Kidney (tissue), 14 donors: ENCODE measurements around the gene MIS18BP1. TPM values are rescaled to one million over a fixed set of nuclear protein-coding genes. Genes with fewer than 3 reads are reported as not detected.

Source experiments
- DNase-seq, 5 donors: peaks; one replicate each; pipeline ENCODE4 v3.0.0-alpha.2; 2013 to 2020
- FAIRE-seq: peaks from 2 replicates; lab custom pipeline; 2012; peaks lifted over from hg19 to GRCh38; lab: Jason Lieb, UNC
- H3K27ac ChIP-seq, 2 donors: one replicate each; pipeline ENCODE4 v1.7.0; 2013; ENCODE audit warnings: low read depth in 2 of 2, low read length in 2 of 2, inconsistent platforms in 1 of 2
- H3K27me3 ChIP-seq: one replicate; pipeline ENCODE4 v1.7.1; 2013; ENCODE audit warnings: low read length, inconsistent platforms; ENCODE audit not compliant: control insufficient read depth, insufficient read depth
- H3K36me3 ChIP-seq, 3 donors: one replicate each; pipeline versions ENCODE4 v1.7.0 to v1.7.1; 2013; ENCODE audit warnings: low read length in 3 of 3, control low read depth in 1 of 3, inconsistent platforms in 1 of 3; ENCODE audit not compliant: insufficient read depth in 3 of 3, control insufficient read depth in 2 of 3
- H3K4me1 ChIP-seq, 3 donors: one replicate each; pipeline versions ENCODE4 v1.7.0 to v1.7.1; 2013; ENCODE audit warnings: low read length in 3 of 3, inconsistent platforms in 1 of 3, low read depth in 1 of 3; ENCODE audit not compliant: control insufficient read depth in 2 of 3, insufficient read depth in 2 of 3
- H3K4me3 ChIP-seq, 3 donors: one replicate each; pipeline versions ENCODE4 v1.7.0 to v1.8.1; 2013; ENCODE audit warnings: low read length in 3 of 3, control low read depth in 1 of 3, inconsistent platforms in 1 of 3
- H3K9ac ChIP-seq, 3 donors: one replicate each; pipeline versions ENCODE4 v1.7.0 to v1.7.1; 2013; ENCODE audit warnings: low read length in 3 of 3, control low read depth in 1 of 3, inconsistent platforms in 1 of 3
- H3K9me3 ChIP-seq, 3 donors: one replicate each; pipeline versions ENCODE4 v1.7.0 to v1.7.1; 2013; ENCODE audit warnings: low read length in 3 of 3, control low read depth in 1 of 3, inconsistent platforms in 1 of 3; ENCODE audit not compliant: control insufficient read depth in 2 of 3, insufficient read depth in 1 of 3
- CTCF ChIP-seq: IDR thresholded peaks from 3 replicates; pipeline ENCODE4 v1.5.1; 2012; ENCODE audit warnings: mild to moderate bottlenecking, moderate library complexity, borderline replicate concordance; ENCODE audit not compliant: insufficient read depth; ENCODE audit errors: extremely low read depth
- intact Hi-C: fragments of 100-400 bp; cut with DNase I; formaldehyde crosslinking; loops from one replicate; pipeline ENCODE4 v1.11.1; 2022
- polyA plus RNA-seq: library from polyadenylated mRNA; stranded (reverse); fragments of 350-450 nt; fragmentation: Illumina TruSeq; extraction: RNeasy Lipid Tissue Mini Kit (QIAGEN cat#74804); gene quantifications from one replicate; pipeline ENCODE4 v1.2.3, GENCODE V29; 2014; ENCODE audit warnings: low read depth, low replicate concordance; ENCODE audit not compliant: insufficient read depth
- total RNA-seq: library from RNA; stranded (reverse); fragmentation: NEBNext Ultra II Directional; extraction: Animal tissue kit (Norgen Biotek cat#: 25700); gene quantifications from one replicate; pipeline ENCODE4 v1.2.1, GENCODE V29; 2021
- donor health status: control.
- donor health status: control.
- donor health status: control.
- donor health status: control.
- donor health status: control.
- donor health status: DM: yes; HTN: yes; CAD: no.
- donor health status: Normal renal cell carcinoma (clear cell type).

The MIS18BP1 gene
- total and polyA plus RNA-seq, 2 donors from 2014 or later = 3.7 to 17.9 TPM

GRCh38 chr14:45201905-45202304 is 51.1 kb downstream of the MIS18BP1 start:
- no peak for FAIRE-seq
- Histone ChIP-seq H3K9me3 (no peaks in the 10 kb centered on the region), H3K27ac (no peak overlapping the region), H3K4me1 (no peaks in the 10 kb centered on the region), H3K36me3 (peaks cover 0 to 11% (median 2%) of the 10 kb centered on the region in 3 donors), H3K27me3 (no peaks in the 10 kb centered on the region), H3K9ac (no peak overlapping the region), H3K4me3 (no peak overlapping the region)
- intact Hi-C loops = no loop called here
- no peak for TF ChIP-seq CTCF
- peak in 1 of 5 donors; percentile 7 for DNase-seq

DNA sequence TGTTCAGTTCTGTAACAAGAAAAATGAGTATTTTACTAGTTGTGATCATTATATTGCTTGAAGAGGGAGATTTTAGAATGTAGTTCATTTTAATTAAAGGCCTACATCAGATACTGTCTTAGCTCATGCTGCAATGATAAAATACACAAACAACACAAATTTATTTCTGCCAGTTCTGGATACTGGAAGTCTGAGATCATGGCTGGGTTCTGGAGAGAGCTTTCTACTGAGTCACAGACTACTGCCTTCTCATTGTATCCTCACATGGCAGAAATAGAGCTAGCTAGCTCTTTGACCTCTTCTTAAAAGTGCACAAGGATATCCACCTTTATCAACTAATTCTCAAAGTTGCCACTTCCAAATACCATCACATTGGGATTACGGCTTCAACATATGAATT is 53.8 kb downstream of the MIS18BP1 start:
- no peak for FAIRE-seq
- no peaks in the 10 kb centered on the region for H3K4me1 ChIP-seq
- H3K27me3 ChIP-seq = no peaks in the 10 kb centered on the region
- no peak overlapping the region for H3K9ac ChIP-seq
- no peak overlapping the region for H3K4me3 ChIP-seq
- TF ChIP-seq CTCF = no peak
- no peak overlapping the region for H3K27ac ChIP-seq
- intact Hi-C loops = no loop called here
- no peaks in the 10 kb centered on the region for H3K9me3 ChIP-seq
- H3K36me3 ChIP-seq = peaks cover 0 to 2% (median 0%) of the 10 kb centered on the region in 3 donors
- DNase-seq = no peak

DNA sequence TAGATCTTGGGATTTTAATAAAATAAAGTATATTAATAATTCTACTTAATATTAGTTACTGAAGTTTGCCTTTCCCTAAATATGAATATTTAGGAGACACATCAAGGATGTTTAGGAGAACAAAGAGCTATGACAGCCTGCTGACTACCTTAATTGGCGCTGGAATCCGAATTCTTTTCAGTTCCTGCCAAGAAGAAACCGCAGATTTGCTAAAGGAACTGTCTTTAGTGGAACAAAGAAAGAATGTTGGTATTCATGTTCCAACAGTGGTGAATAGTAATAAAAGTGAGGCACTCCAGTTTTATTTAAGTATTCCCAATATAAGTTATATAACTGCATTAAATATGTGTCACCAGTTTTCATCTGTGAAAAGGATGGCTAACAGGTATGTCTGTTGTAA is 54.5 kb downstream of the MIS18BP1 start:
- FAIRE-seq (no peak), DNase-seq (no peak)
- intact Hi-C loops = no loop called here
- Histone ChIP-seq H3K27ac (no peak overlapping the region), H3K9ac (no peak overlapping the region), H3K4me3 (no peak overlapping the region), H3K27me3 (no peaks in the 10 kb centered on the region), H3K4me1 (no peaks in the 10 kb centered on the region), H3K36me3 (peaks cover 0 to 2% (median 0%) of the 10 kb centered on the region in 3 donors), H3K9me3 (no peaks in the 10 kb centered on the region)
- TF ChIP-seq CTCF = no peak

DNA sequence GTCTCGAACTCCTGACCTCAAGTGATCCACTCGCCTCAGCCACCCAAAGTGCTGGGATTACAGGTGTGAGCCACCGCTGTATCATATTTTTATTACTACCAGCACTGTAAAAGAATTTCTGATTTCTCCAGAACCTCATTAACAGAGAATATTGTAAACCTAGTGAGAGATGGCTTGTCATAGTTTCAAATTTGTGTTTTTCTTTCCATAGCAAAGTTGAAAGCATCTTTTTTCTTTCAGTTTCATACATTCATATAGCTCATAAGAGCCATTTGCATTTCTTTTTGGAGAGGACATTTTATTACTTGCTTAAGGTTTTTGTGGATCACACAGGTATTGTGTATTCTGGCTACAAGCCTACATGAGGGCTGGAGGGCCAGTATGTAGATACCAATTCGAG is 58.0 kb downstream of the MIS18BP1 start:
- no peak for TF ChIP-seq CTCF
- no peak overlapping the region for H3K4me3 ChIP-seq
- no peak overlapping the region for H3K9ac ChIP-seq
- intact Hi-C loops = no loop called here
- H3K27me3 ChIP-seq = no peaks in the 10 kb centered on the region
- no peak for DNase-seq
- no peak overlapping the region for H3K27ac ChIP-seq
- no peaks in the 10 kb centered on the region for H3K9me3 ChIP-seq
- no peaks in the 10 kb centered on the region for H3K4me1 ChIP-seq
- H3K36me3 ChIP-seq = no peaks in the 10 kb centered on the region
- no peak for FAIRE-seq
